ENCODE data around the gene TMEM167A.

- TF ChIP-seq POLR2AphosphoS5 (IDR thresholded peaks at IDR 0.05; ENCODE audit: low read depth, low read length) (no peak), TAF1 (IDR thresholded peaks at IDR 0.05; ENCODE audit: borderline replicate concordance, insufficient read depth, low read length) (no peak), FOXP2 (optimal IDR thresholded peaks at IDR 0.05; ENCODE audit: borderline replicate concordance, extremely low read depth, extremely low read length, insufficient read depth) (no peak)
Measured at GRCh38 chr5:83026516-83026915, 50.7 kb downstream of the TMEM167A start.
